ENCODE results near the gene IKZF1. TPM values are rescaled to one million over a fixed set of nuclear protein-coding genes. Genes with fewer than 3 reads are reported as not detected.

The IKZF1 gene
- total and polyA plus RNA-seq, 2 of the 13 experiments (the other 11 are each of a cell fraction or from before 2014, with no cell fraction given) = not detected

GRCh38 chr7:50422858-50423257 is 118.3 kb downstream of the IKZF1 start:
- CTCF ChIA-PET (ENCODE audit: low intra/inter-chr PET ratio, low total read pairs) = no interaction called here

GRCh38 chr7:50423860-50424259 is 119.3 kb downstream of the IKZF1 start:
- Histone ChIP-seq H3K4me1 (ENCODE audit: insufficient read depth, low read length) (peaks cover 22% of the 10 kb centered on the region), H3K27me3 (ENCODE audit: control insufficient read depth in 1 of 2, insufficient read depth in 2 of 2, low read length in 2 of 2) (peaks cover 1 to 4% of the 10 kb centered on the region in 2 experiments; a peak in 2 of 5 replicates), H3K4me2 (ENCODE audit: low read depth, low read length) (no peak overlapping the region), H4K20me1 (ENCODE audit: insufficient read depth, low read length) (no peaks in the 10 kb centered on the region), H2AFZ (ENCODE audit: low read length) (no peak overlapping the region), H3K79me2 (ENCODE audit: insufficient read depth, low read length) (no peaks in the 10 kb centered on the region), H3K9me3 (ENCODE audit: low read length) (no peaks in the 10 kb centered on the region), H3K4me3 (replicated peaks in 1 of 3; ENCODE audit: insufficient read depth in 1 of 3, low read depth in 2 of 3, low read length in 3 of 3) (no peak overlapping the region), H3K36me3 (replicated peaks in 1 of 2; ENCODE audit: control insufficient read depth in 1 of 2, insufficient read depth in 2 of 2, low read length in 2 of 2) (no peaks in the 10 kb centered on the region), H3K9ac (ENCODE audit: insufficient read depth, low read depth, low read length) (no peak overlapping the region), H3K27ac (ENCODE audit: extremely low read length, insufficient read depth, low read length) (no peak overlapping the region)
- ChIA-PET POLR2A (no interaction called here), CTCF (ENCODE audit: low intra/inter-chr PET ratio, low total read pairs) (no interaction called here)
- BruUV-seq (replicated peaks) = no TSS peak
- in situ Hi-C loops (cut with HindIII; ENCODE audit: extremely low pct_ligation_motif_present, low pct_unique_long_range_greater_than_20kb) = no loop called here
- ATAC-seq (no peak), FAIRE-seq (no peak), DNase-seq (ENCODE audit: low spot score) (no peak)
- intact Hi-C loops (cut with micrococcal nuclease; ENCODE audit: unreplicated experiment) = no loop called here
- TF ChIP-seq TIGD3 (CRISPR knock-in tag; IDR thresholded peaks at IDR 0.05; ENCODE audit: borderline replicate concordance) = no peak
- TF ChIP-seq FOSL1 (CRISPR knock-in tag; IDR thresholded peaks at IDR 0.05; ENCODE audit: borderline replicate concordance) = no peak
- TF ChIP-seq MXI1 (IDR thresholded peaks at IDR 0.05; ENCODE audit: borderline replicate concordance, low read depth, low read length) = no peak
- TF ChIP-seq ZFP1 (CRISPR knock-in tag; IDR thresholded peaks at IDR 0.05) = no peak
- no peak for TF ChIP-seq KAT2B (IDR thresholded peaks at IDR 0.05; ENCODE audit: borderline replicate concordance, low read depth, low read length)
- no peak for TF ChIP-seq HIVEP1 (CRISPR knock-in tag; IDR thresholded peaks at IDR 0.05)
- no peak for TF ChIP-seq NFIC (IDR thresholded peaks at IDR 0.05; ENCODE audit: low read length)
- no peak for TF ChIP-seq NCOA2 (CRISPR knock-in tag; IDR thresholded peaks at IDR 0.05)
- no peak for TF ChIP-seq ZMYM2 (CRISPR knock-in tag; IDR thresholded peaks at IDR 0.05)
- TF ChIP-seq GTF3A (CRISPR knock-in tag; conservative IDR thresholded peaks at IDR 0.05) = no peak
- WGBS (ENCODE audit: low lambda C conversion rate) = 48% methylated on average over 4 of the region's 4 CpGs

More at GRCh38 chr7:50422858-50423257, 118.3 kb downstream of the IKZF1 start:
- intact Hi-C loops (cut with micrococcal nuclease; ENCODE audit: unreplicated experiment) = no loop called here
- Histone ChIP-seq H3K79me2 (ENCODE audit: insufficient read depth, low read length) (no peaks in the 10 kb centered on the region), H3K4me1 (ENCODE audit: insufficient read depth, low read length) (peaks cover 22% of the 10 kb centered on the region), H3K27me3 (ENCODE audit: control insufficient read depth in 1 of 2, insufficient read depth in 2 of 2, low read length in 2 of 2) (peaks cover 1 to 5% of the 10 kb centered on the region in 2 experiments; a peak in 2 of 5 replicates), H3K4me2 (ENCODE audit: low read depth, low read length) (no peak overlapping the region), H3K36me3 (replicated peaks in 1 of 2; ENCODE audit: control insufficient read depth in 1 of 2, insufficient read depth in 2 of 2, low read length in 2 of 2) (no peaks in the 10 kb centered on the region), H2AFZ (ENCODE audit: low read length) (no peak overlapping the region), H3K9me3 (ENCODE audit: low read length) (no peaks in the 10 kb centered on the region), H4K20me1 (ENCODE audit: insufficient read depth, low read length) (no peaks in the 10 kb centered on the region), H3K4me3 (replicated peaks in 1 of 3; ENCODE audit: insufficient read depth in 1 of 3, low read depth in 2 of 3, low read length in 3 of 3) (no peak overlapping the region), H3K9ac (ENCODE audit: insufficient read depth, low read depth, low read length) (no peak overlapping the region), H3K27ac (ENCODE audit: extremely low read length, insufficient read depth, low read length) (no peak overlapping the region)
- DNase-seq (ENCODE audit: low spot score) (no peak), ATAC-seq (no peak), FAIRE-seq (no peak)
- WGBS (ENCODE audit: low lambda C conversion rate) = 54% methylated on average over 6 of the region's 6 CpGs
- no TSS peak for BruUV-seq (replicated peaks)
- POLR2A ChIA-PET = no interaction called here
- in situ Hi-C loops (cut with HindIII; ENCODE audit: extremely low pct_ligation_motif_present, low pct_unique_long_range_greater_than_20kb) = no loop called here
- TF ChIP-seq CEBPB (IDR thresholded peaks at IDR 0.05; ENCODE audit: borderline replicate concordance, low read depth, low read length) (peak; percentile 50), SIN3B (IDR thresholded peaks at IDR 0.05; ENCODE audit: low read length) (no peak)
